ENCODE results near the gene ZBTB7C.

DNA sequence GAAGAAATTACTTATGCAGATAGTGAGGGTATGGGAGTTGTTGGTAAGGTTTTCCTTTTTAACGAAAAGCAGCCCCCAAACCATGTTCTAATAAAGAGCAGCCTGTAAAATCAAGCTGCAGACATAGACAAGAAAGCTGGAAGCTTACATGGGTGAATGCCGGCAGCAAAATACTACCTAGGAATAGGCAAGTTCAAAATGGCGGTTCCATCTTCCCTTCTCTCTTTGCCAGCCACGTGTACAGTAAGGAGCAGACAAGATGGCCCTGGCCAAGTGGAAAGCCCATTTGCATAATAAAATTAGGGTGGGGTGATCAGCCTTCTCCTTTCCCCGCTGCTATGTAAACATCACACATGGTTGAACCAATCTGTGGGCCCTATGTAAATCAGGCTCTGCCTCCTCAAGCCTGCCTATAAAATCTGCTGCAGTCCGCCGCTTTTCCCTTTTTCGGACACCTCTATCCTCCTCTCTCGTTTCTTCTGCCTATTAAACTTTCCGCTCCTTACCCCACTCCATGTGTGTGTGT, 155.0 kb downstream of the ZBTB7C start:
- TF ChIP-seq, protein P1, sequence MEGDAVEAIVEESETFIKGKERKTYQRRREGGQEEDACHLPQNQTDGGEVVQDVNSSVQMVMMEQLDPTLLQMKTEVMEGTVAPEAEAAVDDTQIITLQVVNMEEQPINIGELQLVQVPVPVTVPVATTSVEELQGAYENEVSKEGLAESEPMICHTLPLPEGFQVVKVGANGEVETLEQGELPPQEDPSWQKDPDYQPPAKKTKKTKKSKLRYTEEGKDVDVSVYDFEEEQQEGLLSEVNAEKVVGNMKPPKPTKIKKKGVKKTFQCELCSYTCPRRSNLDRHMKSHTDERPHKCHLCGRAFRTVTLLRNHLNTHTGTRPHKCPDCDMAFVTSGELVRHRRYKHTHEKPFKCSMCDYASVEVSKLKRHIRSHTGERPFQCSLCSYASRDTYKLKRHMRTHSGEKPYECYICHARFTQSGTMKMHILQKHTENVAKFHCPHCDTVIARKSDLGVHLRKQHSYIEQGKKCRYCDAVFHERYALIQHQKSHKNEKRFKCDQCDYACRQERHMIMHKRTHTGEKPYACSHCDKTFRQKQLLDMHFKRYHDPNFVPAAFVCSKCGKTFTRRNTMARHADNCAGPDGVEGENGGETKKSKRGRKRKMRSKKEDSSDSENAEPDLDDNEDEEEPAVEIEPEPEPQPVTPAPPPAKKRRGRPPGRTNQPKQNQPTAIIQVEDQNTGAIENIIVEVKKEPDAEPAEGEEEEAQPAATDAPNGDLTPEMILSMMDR (IDR thresholded peaks at IDR 0.05), result no peak
- TF ChIP-seq POLR2A (IDR thresholded peaks at IDR 0.05) (no peak), EP300 (IDR thresholded peaks at IDR 0.05) (no peak)
